ENCODE measurements around the gene SAYSD1.

SAYSD1 gene

GRCh38 chr6:39102071-39102820 lies 12.7 kb downstream of the SAYSD1 start:
- Histone ChIP-seq H3K9me3 (ENCODE audit: low read length) (no peaks in the 10 kb centered on the region), H3K4me1 (ENCODE audit: insufficient read depth, low read length) (no peaks in the 10 kb centered on the region), H3K36me3 (ENCODE audit: insufficient read depth, low read length) (peaks cover 11% of the 10 kb centered on the region), H2AFZ (ENCODE audit: low read depth, low read length) (no peak overlapping the region), H3K27me3 (ENCODE audit: insufficient read depth, low read length) (no peaks in the 10 kb centered on the region), H3K4me3 (ENCODE audit: low read length) (no peak overlapping the region)

- peaks cover 8% of the 10 kb centered on the region for H3K36me3 ChIP-seq (ENCODE audit: insufficient read depth, low read length)
- no peaks in the 10 kb centered on the region for H3K27me3 ChIP-seq (ENCODE audit: insufficient read depth, low read length)
- H3K4me3 ChIP-seq (ENCODE audit: low read length) = no peak overlapping the region
- H3K4me1 ChIP-seq (ENCODE audit: insufficient read depth, low read length) = no peaks in the 10 kb centered on the region
- H3K9me3 ChIP-seq (ENCODE audit: low read length) = no peaks in the 10 kb centered on the region
- no peak overlapping the region for H2AFZ ChIP-seq (ENCODE audit: low read depth, low read length)
Measured at GRCh38 chr6:39100358-39100757, 14.6 kb downstream of the SAYSD1 start.

GRCh38 chr6:39095578-39095977 lies 19.4 kb downstream of the SAYSD1 start:
- Histone ChIP-seq H3K36me3 (ENCODE audit: insufficient read depth, low read length) (no peaks in the 10 kb centered on the region), H3K27me3 (ENCODE audit: insufficient read depth, low read length) (no peaks in the 10 kb centered on the region), H3K4me3 (ENCODE audit: low read length) (no peak overlapping the region)

GRCh38 chr6:39093149-39093708 lies 21.8 kb downstream of the SAYSD1 start:
- Histone ChIP-seq H3K4me1 (ENCODE audit: insufficient read depth, low read length) (peaks cover under 1% of the 10 kb centered on the region), H3K9me3 (ENCODE audit: low read length) (no peaks in the 10 kb centered on the region), H3K27me3 (ENCODE audit: insufficient read depth, low read length) (no peaks in the 10 kb centered on the region), H3K4me3 (ENCODE audit: low read length) (no peak overlapping the region), H2AFZ (ENCODE audit: low read depth, low read length) (no peak overlapping the region), H3K36me3 (ENCODE audit: insufficient read depth, low read length) (no peaks in the 10 kb centered on the region)

More at GRCh38 chr6:39095578-39095977, 19.4 kb downstream of the SAYSD1 start:
- Histone ChIP-seq H3K9me3 (ENCODE audit: low read length) (no peaks in the 10 kb centered on the region), H3K4me1 (ENCODE audit: insufficient read depth, low read length) (no peaks in the 10 kb centered on the region), H2AFZ (ENCODE audit: low read depth, low read length) (no peak overlapping the region)

- Histone ChIP-seq H3K4me1 (ENCODE audit: insufficient read depth, low read length) (peaks cover 2% of the 10 kb centered on the region), H3K27me3 (ENCODE audit: insufficient read depth, low read length) (no peaks in the 10 kb centered on the region), H2AFZ (ENCODE audit: low read depth, low read length) (no peak overlapping the region), H3K36me3 (ENCODE audit: insufficient read depth, low read length) (no peaks in the 10 kb centered on the region), H3K9me3 (ENCODE audit: low read length) (no peaks in the 10 kb centered on the region), H3K4me3 (ENCODE audit: low read length) (no peak overlapping the region)
Measured at GRCh38 chr6:39092124-39092523, 22.9 kb downstream of the SAYSD1 start.

- H2AFZ ChIP-seq (ENCODE audit: low read depth, low read length) = no peak overlapping the region
- no peaks in the 10 kb centered on the region for H3K27me3 ChIP-seq (ENCODE audit: insufficient read depth, low read length)
- no peaks in the 10 kb centered on the region for H3K36me3 ChIP-seq (ENCODE audit: insufficient read depth, low read length)
- no peak overlapping the region for H3K4me3 ChIP-seq (ENCODE audit: low read length)
- H3K4me1 ChIP-seq (ENCODE audit: insufficient read depth, low read length) = peaks cover 2% of the 10 kb centered on the region
- no peaks in the 10 kb centered on the region for H3K9me3 ChIP-seq (ENCODE audit: low read length)
Measured at GRCh38 chr6:39091220-39091619, 23.8 kb downstream of the SAYSD1 start.

GRCh38 chr6:39090036-39090435 lies 24.9 kb downstream of the SAYSD1 start:
- H2AFZ ChIP-seq (ENCODE audit: low read depth, low read length) = no peak overlapping the region
- H3K9me3 ChIP-seq (ENCODE audit: low read length) = no peaks in the 10 kb centered on the region
- H3K27me3 ChIP-seq (ENCODE audit: insufficient read depth, low read length) = no peaks in the 10 kb centered on the region
- H3K4me1 ChIP-seq (ENCODE audit: insufficient read depth, low read length) = peaks cover 2% of the 10 kb centered on the region
- H3K4me3 ChIP-seq (ENCODE audit: low read length) = no peak overlapping the region
- H3K36me3 ChIP-seq (ENCODE audit: insufficient read depth, low read length) = no peaks in the 10 kb centered on the region

- H3K9me3 ChIP-seq (ENCODE audit: low read length) = no peaks in the 10 kb centered on the region
- no peak overlapping the region for H3K4me3 ChIP-seq (ENCODE audit: low read length)
- H2AFZ ChIP-seq (ENCODE audit: low read depth, low read length) = no peak overlapping the region
Measured at GRCh38 chr6:39088331-39088730, 26.7 kb downstream of the SAYSD1 start.

GRCh38 chr6:39087197-39087596 lies 27.8 kb downstream of the SAYSD1 start:
- H2AFZ ChIP-seq (ENCODE audit: low read depth, low read length) = no peak overlapping the region
- H3K27me3 ChIP-seq (ENCODE audit: insufficient read depth, low read length) = peaks cover 11% of the 10 kb centered on the region
- peaks cover 2% of the 10 kb centered on the region for H3K4me1 ChIP-seq (ENCODE audit: insufficient read depth, low read length)
- no peak overlapping the region for H3K4me3 ChIP-seq (ENCODE audit: low read length)
- H3K9me3 ChIP-seq (ENCODE audit: low read length) = no peaks in the 10 kb centered on the region
- no peaks in the 10 kb centered on the region for H3K36me3 ChIP-seq (ENCODE audit: insufficient read depth, low read length)

More at GRCh38 chr6:39088331-39088730, 26.7 kb downstream of the SAYSD1 start:
- Histone ChIP-seq H3K4me1 (ENCODE audit: insufficient read depth, low read length) (peaks cover 2% of the 10 kb centered on the region), H3K27me3 (ENCODE audit: insufficient read depth, low read length) (no peaks in the 10 kb centered on the region), H3K36me3 (ENCODE audit: insufficient read depth, low read length) (no peaks in the 10 kb centered on the region)

- H3K4me1 ChIP-seq (ENCODE audit: insufficient read depth, low read length) = peaks cover 2% of the 10 kb centered on the region
- no peak overlapping the region for H2AFZ ChIP-seq (ENCODE audit: low read depth, low read length)
- peaks cover 12% of the 10 kb centered on the region for H3K27me3 ChIP-seq (ENCODE audit: insufficient read depth, low read length)
- no peaks in the 10 kb centered on the region for H3K9me3 ChIP-seq (ENCODE audit: low read length)
- H3K36me3 ChIP-seq (ENCODE audit: insufficient read depth, low read length) = no peaks in the 10 kb centered on the region
- H3K4me3 ChIP-seq (ENCODE audit: low read length) = no peak overlapping the region
Measured at GRCh38 chr6:39086711-39087110, 28.3 kb downstream of the SAYSD1 start.

- H3K27me3 ChIP-seq (ENCODE audit: insufficient read depth, low read length) = peaks cover 12% of the 10 kb centered on the region
- H3K36me3 ChIP-seq (ENCODE audit: insufficient read depth, low read length) = no peaks in the 10 kb centered on the region
- H3K4me3 ChIP-seq (ENCODE audit: low read length) = no peak overlapping the region
- H2AFZ ChIP-seq (ENCODE audit: low read depth, low read length) = no peak overlapping the region
- no peaks in the 10 kb centered on the region for H3K9me3 ChIP-seq (ENCODE audit: low read length)
- peaks cover 2% of the 10 kb centered on the region for H3K4me1 ChIP-seq (ENCODE audit: insufficient read depth, low read length)
Measured at GRCh38 chr6:39086294-39086693, 28.7 kb downstream of the SAYSD1 start.

- Histone ChIP-seq H3K4me1 (ENCODE audit: insufficient read depth, low read length) (peaks cover 2% of the 10 kb centered on the region), H3K27me3 (ENCODE audit: insufficient read depth, low read length) (peaks cover 12% of the 10 kb centered on the region), H2AFZ (ENCODE audit: low read depth, low read length) (no peak overlapping the region), H3K36me3 (ENCODE audit: insufficient read depth, low read length) (no peaks in the 10 kb centered on the region), H3K9me3 (ENCODE audit: low read length) (no peaks in the 10 kb centered on the region), H3K4me3 (ENCODE audit: low read length) (no peak overlapping the region)
Measured at GRCh38 chr6:39085129-39085797, 29.7 kb downstream of the SAYSD1 start.

GRCh38 chr6:39084506-39084905 lies 30.5 kb downstream of the SAYSD1 start:
- no peak overlapping the region for H2AFZ ChIP-seq (ENCODE audit: low read depth, low read length)
- no peaks in the 10 kb centered on the region for H3K36me3 ChIP-seq (ENCODE audit: insufficient read depth, low read length)
- peaks cover 2% of the 10 kb centered on the region for H3K4me1 ChIP-seq (ENCODE audit: insufficient read depth, low read length)
- H3K9me3 ChIP-seq (ENCODE audit: low read length) = no peaks in the 10 kb centered on the region
- peaks cover 12% of the 10 kb centered on the region for H3K27me3 ChIP-seq (ENCODE audit: insufficient read depth, low read length)
- H3K4me3 ChIP-seq (ENCODE audit: low read length) = no peak overlapping the region
